HG03135 (cell line): ENCODE data around the gene HAAO.
"Not testable (repeated sequence)": the region's sequence is repeated elsewhere in the genome, so short reads cannot be mapped to it uniquely, and the experiment has no call there.

Experiments used
- ATAC-seq: cut with Tn5 transposase; IDR thresholded peaks from one replicate; pipeline ENCODE4 v1.9.1; 2021; ENCODE audit warnings: mild to moderate bottlenecking, moderate library complexity; ENCODE audit not compliant: unreplicated experiment

HAAO gene

DNA sequence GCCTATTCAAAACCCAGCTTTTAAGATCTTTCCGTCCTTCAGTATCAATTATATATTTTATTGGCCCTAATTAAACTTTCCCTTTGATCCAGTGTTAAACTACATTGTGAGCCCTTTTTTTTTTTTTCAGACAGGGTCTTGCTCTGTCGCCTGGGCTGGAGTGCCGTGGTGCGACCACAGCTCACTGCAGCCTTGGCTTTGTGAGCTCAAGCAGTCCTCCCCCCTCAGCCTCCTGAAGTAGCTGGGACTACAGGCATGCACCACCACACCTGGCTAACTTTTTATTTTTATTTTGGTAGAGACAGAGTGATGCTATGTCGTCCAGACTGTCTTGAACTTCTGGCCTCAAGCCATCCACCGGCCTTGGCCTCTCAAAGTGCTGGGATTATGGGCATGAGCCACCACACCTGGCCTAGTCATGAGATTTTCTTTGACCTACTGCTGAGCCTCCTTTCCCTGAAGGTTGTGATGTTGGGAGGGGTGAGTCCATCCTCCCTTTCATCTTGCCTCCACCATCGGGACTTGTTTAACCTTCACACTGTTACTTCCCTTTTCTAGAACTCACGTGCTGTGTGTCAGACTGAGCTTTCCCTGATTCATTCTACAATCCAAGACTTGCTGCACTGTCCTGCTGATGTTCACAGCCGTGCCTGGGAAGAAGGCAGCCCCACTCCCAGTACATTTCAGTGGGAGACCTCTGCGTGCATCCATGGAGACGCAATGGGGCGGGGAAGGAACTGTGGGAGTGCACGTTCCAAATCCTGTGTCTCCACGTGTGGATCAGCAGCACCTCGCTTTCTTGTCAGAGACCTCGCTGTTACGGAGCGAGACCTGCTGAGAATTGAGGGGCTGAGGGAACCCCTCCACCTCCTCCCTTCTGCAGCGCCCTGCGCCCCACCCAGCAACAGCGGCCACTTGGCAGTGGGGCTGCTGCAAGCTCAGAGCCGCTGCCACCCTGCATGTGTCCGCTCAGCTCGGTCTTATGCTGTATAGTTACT is 39.3 kb downstream of the HAAO start:
- ATAC-seq = no peak

DNA sequence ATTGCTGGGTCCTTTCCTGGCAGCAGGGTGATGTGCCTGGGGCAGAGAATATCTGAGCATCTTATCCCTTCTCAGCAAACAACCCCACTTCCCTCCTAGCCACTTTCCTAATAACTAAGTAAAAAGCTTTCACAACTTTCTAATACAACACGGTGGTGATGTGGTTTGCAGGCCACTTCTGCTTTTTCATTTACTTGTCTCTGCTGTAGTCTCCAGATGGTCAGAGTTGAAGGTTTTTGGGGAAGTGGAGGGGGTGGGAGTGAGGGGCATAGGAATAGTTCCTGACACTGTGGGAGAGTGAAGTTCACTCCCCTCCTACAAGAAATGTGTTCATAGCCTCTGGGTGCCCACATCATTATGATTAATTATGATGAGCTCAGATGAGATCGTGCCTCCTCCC is 40.1 kb downstream of the HAAO start:
- ATAC-seq = peak; percentile 55

DNA sequence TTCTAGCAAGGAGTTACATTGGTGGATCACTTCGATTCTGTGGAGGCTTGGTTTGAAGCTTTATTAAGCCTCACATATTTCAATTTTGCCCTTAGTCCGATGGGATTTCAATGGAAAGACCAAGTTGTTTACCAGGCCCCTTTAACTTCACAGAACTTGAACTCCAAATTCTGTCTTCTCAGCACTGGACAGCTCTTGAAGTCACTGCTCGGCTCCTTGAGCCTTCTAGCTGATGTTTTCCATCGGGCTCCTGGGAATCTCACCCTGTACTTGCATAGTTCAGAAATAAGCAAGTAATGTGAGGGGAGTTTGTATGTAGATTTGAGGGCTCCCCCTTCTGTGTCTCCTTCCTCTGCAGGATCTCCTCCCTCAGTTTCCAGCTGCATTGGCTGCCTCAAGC is 43.5 kb downstream of the HAAO start:
- ATAC-seq = no peak

DNA sequence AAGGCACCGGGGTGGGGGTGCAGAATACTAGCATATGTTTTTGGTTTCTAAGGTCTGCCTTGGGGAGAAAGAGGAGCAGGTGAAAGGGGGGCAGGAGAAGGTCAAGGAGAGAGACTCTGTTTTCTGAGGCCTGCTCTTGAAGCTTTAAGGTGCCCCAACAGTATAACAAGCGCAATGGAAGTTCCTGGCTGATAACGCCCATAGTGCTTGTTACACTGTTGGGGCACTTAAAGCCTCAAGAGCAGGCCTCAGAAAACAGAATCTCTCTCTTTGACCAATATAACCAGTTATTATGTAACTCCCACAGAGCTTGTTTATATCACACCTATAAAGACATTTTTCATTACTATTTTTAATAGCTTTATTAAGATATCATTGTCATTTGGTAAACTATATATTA is 45.0 kb downstream of the HAAO start:
- ATAC-seq = no peak

DNA sequence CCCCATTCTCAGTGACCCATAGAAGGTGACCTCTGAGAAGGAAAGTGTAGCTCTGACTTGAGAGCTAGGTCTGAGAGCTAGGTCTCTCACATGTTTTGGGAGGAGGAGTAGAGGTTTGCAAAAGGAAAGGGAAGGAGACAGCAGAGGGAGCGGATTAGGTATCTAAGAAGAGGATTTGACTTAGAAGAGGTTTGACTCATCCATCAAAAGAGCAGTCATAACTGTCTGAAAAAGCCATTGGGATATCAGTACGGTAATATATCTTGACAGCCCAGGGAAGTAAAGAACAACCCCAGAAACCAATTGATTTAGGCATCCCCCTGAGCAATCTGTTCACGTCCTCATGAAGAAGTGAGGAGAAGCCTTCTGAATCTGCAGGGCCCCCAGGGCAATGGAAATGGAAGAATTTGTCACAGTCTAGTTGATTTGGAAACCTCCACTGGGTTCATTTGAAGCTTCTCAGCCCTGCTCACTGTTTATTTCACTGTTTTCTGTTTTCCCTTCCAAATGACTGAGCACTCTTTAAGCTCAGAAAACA is 47.8 kb downstream of the HAAO start:
- ATAC-seq = no peak

DNA sequence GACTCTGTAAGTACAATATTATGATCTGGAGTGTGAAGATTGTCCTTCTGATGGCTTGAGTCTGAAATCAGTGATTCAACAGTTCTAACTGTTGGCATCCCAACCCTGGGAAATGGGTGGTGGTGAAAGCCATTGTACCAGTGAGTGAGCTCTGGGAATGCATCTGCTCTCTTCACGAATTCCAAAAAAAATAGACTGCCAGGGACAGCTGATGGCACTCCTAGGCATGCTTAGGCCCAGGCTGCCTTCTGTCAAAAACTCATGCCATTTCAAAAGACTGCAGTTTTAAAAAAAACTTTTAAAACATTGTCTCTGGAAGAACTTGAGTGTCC is 48.8 kb downstream of the HAAO start:
- no peak for ATAC-seq

DNA sequence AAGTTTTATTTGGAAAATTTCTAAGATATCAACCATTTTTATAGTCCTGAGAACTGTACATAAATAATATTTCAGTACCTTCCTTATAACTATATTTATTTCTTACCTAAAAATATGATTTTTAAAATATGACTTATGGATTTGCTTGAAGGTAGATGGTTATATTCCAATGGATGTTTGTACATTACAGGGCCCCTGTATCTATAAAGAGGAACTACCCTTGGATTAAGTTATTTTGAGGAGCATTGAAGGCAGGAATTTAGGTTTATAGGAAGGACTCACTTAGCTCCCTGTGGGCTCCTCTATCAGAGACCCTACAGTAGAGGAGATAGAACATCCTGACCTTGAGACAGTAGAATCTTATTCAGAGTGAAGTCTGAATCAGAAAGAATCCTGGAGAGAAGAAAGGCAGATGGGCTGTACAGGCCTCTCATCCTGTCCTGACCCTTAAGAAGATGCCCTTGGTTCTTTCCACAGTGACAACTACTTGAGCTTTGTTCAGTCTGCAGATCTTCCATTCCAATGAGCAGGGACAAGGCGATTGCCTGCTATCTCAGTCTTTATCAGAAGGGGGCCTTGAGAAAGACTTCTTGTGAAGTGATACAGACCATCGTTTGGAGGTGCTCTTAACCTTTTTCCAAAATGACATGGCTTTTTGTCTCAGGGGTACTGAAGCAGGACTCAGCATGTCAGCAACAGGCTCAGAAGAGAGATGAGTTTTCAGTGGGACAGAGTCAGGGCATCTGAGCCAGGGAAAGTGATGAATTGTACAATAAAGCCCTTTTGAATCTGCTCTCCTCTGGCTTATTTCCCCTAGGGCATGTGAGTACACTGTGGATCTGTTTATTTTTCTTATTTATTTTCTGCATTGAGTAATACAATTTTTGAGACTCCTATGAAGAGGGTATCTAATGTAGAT is 49.4 kb downstream of the HAAO start:
- ATAC-seq = no peak

DNA sequence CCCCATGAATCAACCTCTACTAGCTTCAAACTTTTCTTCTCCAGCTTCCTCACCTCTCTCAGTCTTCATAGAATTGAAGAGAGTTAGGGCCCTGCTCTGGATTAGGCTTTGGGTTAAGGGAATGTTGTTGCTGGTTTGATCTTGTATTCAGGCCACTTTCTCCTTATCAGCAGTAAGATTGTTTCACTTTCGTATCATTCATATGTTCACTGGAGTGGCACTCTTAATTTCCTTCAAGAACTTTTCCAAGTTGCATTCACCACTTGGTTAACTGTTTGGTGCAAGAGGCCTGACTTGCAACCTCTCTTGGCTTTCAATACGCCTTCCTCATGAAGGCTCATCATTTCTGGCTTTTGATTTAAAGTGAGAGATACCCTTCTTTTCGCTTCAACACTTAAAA is 51.2 kb downstream of the HAAO start:
- no peak for ATAC-seq

DNA sequence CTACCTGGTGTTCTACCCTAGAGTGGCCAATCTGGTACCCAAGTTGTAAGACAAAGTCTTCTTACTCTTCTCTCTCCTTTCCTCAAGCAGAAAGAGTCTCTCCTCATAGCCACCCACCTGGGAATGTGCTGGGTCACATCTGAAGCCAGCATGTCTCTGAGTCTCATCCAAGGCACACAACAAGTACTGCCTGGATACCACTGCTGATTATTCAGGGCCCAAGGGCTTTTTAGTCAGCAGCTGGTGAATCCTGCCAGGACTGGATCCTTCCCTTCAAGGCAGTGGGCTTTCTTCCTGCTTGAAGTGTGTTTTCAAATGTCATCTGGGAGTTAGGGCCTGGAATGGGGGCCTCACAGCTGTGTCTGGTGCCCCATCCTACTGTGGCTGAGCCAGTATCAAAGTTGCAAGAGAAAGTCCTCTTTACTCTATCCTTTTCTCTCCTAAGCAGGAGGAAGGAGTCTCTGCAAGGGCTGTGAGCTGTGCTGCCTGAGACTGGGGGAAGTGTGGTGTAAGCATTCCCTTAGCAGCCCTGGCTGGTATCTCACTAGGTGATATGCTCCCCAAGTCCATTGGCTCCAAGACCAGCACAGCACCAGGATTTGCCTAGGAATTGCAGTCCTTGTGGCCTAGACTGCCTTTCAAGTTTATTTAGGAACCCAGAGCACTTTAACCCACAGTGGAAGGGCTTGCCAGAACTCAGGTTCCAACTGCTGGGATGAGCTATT is 55.6 kb downstream of the HAAO start:
- no peak for ATAC-seq

DNA sequence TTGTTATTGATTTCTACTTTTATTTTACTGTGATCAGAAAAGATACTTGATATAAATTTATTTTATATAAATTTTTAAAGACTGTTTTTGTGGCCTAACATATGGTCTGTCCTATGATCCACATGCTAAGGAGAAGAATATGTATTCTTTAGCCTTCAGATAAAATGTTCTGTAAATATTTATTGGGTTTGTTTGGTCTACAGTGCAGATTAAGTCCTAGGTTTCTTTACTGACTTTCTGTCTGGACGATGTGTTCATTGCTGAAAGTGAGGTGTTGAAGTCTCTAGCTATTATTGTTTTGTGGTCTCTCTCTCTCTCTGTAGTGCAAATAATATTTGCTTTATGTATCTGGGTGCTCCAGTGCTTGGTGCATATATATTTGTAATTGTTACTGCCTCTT is 58.5 kb downstream of the HAAO start:
- ATAC-seq = no peak

DNA sequence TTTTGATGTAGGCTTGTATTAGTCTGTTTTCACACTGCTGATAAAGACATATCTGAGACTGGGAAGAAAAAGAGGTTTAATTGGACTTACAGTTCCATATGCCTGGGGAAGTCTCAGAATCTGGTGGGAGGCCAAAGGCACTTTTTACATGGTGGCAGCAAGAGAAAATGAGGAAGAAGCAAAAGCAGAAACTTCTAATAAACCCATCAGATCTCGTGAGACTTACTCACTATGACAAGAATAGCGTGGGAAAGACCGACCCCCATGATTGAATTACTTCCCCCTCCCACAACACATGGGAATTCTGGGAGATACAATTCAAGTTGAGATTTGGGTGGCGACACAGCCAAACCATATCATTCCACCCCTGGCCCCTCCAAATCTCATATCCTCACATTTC is 61.1 kb downstream of the HAAO start:
- not testable (repeated sequence) for ATAC-seq

DNA sequence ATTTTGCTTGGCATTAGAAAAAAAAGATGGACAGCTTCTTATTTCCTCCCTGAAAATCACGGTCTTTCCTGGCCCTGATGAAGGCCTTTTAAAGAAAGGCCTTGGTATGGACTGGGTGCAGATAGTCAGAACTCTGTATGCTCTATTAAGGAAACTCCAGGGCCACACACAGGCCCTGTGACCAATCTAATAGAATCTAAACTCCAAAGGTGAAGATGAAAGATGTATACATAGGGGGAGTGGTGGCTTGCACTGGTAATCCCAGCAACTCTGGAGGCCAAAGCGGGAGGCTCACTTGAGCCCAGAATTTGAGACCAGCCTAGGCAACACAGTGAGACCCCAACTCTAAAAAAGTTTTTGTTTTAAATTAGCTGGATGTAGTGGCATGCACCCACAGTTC is 65.7 kb downstream of the HAAO start:
- no peak for ATAC-seq

DNA sequence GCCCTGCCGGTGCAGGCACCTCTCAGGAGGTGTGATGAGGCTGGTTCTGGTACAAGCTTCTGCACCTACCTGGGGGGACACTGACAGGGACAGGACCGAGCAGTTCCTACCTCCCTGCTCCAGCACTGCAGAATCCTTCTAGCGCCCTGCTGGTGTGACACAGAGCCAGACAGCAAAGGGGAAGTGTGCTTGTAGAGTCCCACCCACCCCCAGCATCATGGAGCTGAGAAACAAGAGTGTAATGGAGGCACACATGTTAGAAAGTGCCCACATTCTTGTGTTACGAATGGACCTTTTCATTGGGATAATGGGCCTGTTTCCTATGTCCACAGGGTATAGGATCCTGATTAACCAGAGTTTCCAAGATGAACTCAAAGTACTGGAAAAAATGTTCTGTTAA is 66.7 kb downstream of the HAAO start:
- ATAC-seq = no peak

DNA sequence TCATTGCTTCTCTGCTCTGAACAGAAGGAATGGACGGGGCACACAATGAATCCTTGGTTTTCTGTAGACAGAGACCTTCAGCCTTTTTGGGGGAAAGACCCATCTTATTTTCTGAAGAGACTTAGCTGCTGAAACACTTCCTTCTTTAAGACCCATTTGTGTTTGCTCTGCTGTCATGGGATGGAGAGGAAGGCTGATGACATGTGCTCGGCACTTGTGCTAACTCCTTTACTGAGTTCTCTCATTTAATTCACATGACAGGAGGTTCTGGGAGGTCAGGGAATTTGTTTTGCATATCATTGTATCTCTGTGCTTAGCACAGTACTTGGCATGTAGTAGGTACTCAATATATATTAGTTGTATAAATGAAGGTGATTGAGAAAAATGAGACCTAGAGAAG is 67.5 kb downstream of the HAAO start:
- ATAC-seq = no peak

DNA sequence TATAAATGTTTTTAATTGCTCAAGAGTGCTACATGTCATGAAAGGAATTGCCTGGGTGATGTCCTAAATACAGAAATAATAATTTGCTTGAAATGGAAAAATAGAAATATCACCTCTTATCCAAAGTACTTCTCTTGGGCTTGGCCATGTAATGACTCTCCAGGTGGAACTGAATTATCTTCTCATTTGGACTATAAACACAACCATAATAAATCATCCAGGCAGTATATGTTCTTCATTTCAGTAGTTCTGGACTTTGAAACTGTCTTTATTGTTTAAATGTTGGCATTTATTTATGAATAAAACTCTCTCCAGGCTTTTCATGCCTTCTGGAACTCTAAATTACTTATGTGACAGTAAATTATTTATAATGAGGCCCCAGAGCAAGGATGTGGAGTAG is 68.9 kb downstream of the HAAO start:
- no peak for ATAC-seq

DNA sequence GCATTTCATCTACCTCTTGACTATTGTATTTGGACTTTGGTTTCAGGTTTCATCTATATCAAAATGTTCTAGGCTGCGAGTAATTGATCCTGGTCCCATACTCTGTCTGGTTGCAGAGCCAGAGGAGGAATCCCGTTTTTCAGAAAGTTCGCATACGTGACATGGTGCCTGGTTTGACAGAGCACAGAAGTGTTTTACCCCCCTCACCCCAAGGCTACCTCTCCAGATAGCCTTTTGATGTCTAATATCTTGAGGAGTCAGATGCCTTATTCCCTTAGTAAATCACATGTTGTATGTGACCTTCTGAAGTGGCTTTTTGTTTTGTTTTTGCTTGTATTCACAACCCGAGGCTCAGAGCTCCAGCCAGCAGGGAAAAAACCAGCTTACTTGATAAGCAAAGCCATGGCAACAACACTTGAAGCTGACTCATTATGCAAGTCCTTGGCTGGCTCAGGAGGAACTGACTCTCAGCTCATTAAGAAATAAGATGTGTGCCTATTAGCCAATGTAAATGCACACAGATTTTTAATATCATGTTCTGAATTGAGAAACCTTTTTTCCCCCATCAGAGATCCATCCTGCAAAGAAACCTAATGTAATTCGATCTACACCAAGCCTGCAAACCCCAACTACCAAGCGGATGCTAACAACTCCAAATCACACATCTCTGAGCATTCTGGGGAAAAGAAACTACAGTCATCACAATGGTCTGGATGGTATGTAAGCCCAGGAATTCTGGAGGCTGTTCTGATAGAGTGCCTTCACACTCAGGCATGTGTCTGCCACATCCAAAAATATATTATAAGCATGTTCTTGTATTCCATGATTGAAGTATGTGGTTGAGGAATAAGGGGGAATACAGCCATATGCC is 69.8 kb downstream of the HAAO start:
- ATAC-seq = peak; percentile 97

DNA sequence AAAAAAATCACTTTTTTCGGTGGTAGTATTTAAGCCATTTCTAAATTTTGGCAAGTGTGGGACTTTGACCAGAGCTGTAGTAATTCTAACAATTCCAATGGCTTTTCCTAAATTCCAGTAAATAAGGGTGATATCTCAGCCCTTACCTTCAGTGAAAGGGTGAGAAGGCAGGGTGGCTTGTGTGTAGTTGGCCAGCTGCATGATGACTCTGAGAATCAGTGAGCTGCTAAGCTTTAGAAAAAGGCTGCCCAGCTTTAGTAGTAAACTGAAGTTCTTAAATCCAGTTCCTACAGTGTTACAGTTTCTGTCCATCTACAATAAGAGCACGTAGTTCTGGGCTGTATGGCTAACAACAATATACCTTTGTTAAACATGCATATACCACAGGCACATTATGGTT is 70.5 kb downstream of the HAAO start:
- ATAC-seq = no peak
